HG03025 (cell line): Measurements from ENCODE around the gene MYO18A.

Source experiments
- ATAC-seq: cut with Tn5 transposase; IDR thresholded peaks from one replicate; pipeline ENCODE4 v1.9.1; 2021; ENCODE audit warnings: mild to moderate bottlenecking, moderate library complexity; ENCODE audit not compliant: unreplicated experiment, low FRiP score

The MYO18A gene

DNA sequence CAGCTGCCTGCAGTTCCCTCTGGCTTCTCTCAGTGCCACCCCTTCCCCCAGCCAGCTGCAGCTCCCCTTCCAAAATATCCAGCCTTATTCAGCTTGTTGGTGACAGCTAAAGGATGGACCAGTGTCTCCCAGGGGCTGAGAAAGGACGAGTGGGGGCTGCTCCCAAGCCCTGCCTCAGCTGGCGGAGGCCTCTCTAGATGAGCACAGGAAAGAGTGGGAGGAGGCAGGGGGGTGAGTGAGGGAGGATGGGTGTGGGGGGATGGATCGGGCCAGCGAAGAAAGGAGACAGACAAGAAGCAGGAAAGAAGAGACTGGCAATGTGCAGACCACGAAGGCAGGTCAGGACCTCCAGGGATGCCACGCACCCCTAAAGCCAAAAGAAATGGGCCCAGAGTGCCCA lies 119.7 kb downstream of the MYO18A start:
- no peak for ATAC-seq

DNA sequence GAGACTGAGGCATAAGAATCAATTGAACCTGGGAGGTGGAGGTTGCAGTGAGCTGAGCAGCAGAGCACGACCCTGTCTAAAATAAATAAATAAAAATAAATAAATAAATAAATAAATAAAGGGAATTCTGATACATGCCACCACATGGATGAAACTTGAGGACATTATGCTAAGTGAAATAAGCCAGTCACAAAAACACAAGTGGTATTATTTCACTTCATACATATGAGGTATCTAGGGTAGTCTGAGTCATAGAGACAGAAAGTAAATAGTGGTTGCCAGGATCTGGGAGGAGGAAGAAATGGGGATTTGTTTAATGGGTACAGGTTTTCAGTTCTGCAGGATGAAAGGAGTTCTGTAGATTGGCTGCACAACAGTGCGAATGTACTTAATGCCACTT lies 120.9 kb downstream of the MYO18A start:
- ATAC-seq = no peak

DNA sequence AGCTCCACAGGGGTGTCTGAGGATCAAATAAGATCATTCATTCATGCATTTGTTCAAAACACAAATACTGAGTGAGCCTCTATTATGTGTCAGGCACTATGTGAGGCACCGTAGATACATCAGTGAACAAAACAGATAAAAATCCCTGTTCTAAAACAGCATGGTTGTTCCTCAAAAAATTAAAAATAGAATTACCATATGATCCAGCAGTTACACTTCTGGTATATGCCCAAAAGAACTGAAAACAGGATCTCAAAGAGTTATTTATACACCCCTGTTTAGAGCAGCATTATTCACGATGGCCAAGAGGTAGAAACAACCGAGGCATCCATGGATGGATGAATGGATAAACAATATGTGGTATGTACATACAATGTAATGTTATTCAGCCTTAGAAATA lies 121.8 kb downstream of the MYO18A start:
- no peak for ATAC-seq

DNA sequence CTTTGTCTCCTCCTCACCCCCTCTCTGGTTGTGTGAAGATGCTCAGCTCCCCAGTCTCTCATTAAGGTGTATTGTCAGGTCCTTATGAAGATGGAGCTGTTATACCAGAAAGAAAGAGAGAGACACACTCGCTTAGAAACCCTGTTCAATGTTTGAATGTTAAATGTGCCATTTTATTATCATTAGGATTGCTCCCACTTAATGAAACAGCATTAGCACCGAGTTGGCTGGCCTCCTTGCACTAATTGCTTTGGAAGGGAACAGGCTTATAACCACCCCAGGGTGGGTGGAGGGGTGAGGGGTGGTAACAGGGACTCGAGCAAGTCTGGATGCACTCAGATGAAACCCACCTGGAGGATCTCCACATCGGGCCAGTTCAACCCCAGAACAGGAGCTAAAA lies 122.8 kb downstream of the MYO18A start:
- ATAC-seq = no peak

DNA sequence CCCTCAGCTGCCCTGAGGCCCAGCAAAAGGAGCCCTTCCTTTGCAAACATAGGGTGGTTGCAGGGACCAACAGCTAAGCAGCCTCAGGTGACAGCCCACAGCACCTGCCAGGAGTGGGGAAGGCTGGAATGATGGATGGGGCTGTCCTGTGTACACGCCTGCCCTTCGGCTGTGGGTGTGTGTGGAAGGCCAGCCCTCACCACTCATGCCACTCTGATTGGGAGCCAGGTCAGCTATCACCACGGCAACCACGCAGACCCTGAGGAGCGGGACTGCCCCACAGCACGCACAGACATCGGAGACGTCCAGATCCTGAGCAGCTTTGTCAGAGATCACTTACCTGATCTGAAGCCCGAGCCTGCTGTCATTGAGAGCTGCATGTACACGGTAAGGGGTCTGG lies 125.4 kb downstream of the MYO18A start:
- no peak for ATAC-seq

DNA sequence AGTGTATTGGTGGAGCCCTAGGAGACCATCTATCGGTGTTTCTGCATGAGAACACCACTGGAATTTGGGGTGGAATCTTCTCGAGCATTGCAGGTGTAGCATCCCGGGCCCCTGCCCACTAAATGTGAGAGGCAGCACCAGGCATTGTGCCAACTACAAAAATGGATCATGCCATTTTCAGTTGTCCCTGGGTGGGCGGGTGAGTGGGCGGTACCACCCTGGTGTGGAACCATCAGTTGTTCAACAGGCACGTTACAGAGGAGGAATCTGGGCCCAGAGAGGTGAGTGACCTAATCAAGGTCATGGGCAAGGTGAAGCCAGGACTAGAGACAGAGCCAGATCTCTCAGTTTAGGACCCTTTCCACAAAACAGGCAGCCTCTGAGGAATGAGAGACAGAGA lies 128.5 kb downstream of the MYO18A start:
- ATAC-seq = no peak

DNA sequence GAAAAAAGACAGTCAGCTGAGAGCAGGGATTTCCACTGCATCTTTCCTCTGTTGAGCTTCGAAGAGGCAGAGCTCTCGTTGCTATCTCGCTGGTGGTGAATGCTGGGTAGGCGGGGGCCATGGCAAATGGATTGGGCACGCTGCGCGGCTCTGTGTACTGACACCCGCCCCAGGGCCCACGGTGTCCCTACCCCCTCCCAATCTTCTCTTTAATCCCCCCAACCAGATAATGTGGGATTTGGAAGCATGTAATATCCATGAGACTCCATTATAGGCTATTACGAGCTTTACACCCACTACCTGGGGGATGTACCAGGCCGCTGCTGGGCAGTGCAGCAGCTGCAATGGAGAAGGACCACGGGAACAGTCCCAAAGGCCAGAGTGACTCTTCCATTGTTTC lies 129.0 kb downstream of the MYO18A start:
- ATAC-seq = no peak

DNA sequence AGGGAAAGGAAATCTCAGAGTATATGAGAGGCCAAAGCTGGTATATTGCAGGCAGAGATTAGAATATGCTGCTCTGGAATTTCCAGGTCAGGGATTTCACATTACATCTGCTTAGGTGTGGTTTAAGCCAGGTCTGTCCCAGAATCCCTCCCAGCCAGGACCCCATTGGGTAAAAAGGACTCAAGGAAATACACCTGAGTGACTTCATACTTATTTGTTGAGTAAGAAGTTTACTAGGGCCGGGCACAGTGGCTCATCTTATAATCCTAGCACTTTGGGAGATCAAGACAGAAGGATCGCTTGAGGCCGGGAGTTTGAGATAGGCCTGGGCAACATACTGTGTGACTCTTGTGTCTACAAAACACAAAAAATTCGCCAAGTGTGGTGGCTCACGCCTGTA lies 130.0 kb downstream of the MYO18A start:
- no peak for ATAC-seq

DNA sequence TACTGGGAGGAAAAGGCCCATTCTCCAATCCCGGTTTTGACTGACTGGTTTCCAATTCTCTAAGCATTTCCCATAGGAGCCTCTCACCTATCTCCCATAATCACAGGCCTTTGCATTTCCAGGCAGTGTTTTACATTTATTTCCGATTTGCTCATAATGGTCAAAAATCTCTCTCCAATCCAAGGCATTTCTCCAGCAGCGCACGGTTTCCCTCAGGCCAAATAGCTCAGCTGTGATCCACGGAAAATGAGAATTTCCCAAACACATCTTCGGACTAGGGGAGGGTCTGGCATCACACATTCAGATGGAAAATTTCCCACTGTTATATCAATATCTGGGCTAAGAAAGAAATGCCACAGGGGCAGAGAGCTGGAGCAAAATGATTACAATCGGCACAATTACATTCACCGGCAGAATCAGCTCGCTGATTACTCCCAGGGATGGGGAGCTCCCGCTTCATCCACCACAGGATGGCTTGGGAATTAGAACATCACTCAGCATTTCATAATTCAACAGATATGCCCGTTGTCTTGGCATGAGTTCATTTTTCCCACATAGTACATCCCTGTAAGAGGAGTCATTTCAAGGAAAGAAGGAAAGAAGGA lies 130.6 kb downstream of the MYO18A start:
- ATAC-seq = no peak

DNA sequence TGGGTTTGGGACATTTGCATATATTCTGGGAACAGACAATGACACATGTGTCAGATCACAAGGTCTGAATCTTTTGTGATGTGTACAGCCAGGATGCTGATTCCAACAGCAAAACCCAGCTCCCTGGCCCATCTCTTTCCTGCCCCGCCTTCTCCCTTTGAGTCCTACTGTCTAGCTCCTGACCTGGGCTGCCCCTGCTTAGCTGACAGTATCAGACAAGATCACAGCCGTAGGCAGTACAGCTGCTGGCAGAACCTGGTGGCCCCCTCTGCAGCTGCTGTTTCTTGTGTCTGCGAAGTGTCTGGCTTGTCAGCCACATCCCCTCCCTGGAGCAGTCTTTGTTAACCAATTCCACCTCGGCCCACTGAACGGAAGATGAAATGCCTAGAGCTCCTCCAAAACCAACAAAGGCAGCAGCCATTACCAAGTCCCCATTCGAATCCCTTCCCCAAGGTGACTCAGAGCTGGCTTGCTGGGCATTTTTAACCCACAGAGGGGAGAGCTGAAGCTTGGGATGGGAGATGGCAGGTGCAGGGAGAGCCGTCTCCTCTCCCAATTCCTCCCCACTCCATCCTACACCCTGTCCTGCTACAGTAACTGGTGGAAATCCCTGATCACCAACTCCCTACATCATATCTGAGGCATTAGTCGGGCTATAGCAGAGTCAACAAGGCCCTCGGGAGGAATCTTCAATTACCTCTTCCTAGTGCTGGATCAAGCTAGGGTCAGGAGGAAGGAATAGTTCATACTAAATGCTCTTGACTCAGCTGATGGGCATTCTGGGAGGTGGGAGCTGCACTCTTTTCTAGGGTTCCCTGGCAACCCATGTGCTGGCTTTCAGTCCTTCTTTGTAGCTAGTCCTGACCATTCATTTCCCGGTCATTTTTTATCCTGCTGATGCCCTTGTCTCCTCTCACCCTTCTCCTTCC lies 131.5 kb downstream of the MYO18A start:
- ATAC-seq = no peak

DNA sequence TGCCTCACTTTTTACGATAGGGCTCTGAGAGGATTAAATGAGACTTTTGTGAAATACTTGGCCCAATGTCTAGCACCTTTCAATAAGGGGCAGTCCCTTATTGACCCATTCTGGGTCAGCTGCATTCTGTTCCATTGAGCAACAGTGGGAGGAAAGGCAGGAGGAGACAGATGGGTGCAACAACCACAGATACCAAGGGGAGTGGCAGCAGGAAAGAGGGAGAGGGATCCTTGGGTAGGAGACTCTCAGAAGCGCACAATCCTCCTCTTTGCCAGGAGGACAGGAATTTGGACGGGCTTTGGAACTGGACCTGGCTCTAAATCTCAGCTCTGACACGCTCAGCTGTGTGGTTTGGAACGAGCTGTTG lies 133.7 kb downstream of the MYO18A start:
- ATAC-seq = no peak

DNA sequence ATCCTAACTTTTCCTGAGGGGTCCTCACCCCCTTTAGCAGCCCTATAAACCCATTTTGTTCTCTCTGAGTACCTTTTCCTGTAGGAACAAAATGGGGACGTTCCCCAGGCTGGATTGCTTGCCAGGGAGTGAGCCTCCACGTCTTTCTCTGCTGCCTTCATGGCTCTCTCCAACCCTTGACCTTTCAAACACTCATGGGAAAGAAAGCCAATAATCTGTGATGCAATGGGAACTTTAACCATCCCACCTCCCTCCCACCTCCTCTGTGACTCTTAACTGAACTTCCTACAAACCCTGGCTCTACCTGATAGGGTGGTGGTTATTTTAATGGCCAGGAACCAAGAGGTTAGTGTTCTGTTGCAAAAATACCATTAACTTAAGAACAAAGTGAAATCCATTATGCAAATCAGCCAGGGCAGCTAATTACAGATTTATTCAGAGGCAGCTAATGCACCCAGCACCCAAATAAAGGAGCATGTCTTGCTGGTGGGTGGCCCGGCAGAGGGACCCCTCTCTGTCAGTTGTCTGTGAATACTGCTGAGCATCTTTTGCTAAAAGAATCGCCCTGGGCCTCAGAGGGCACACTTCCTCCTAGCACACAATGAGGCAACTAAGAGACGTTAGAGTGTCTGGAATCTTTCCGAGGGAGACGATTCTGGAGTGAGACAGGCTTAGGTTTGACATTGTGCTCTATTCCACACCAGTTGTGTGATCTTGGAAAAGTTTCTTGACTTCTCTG lies 134.3 kb downstream of the MYO18A start:
- ATAC-seq = no peak

DNA sequence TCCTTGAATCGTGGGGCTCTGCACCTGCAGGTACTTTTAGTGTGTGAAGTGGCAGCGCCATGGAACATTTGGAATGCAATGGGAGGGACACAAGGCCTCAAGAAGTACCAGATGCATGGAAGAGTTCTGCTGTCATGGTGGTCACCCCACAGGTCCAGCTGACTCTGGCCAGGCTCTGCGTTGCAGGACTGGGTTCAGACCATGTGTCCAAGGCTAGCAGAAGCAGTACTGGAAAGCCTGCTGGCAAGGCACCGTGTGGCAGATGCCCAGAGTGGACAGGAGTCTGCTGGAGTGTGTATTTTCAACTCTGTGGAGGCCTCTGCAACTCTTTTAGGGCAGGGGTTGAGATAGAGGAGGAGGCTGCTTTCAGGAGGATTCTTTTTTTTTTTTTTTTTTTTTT lies 135.2 kb downstream of the MYO18A start:
- no peak for ATAC-seq

DNA sequence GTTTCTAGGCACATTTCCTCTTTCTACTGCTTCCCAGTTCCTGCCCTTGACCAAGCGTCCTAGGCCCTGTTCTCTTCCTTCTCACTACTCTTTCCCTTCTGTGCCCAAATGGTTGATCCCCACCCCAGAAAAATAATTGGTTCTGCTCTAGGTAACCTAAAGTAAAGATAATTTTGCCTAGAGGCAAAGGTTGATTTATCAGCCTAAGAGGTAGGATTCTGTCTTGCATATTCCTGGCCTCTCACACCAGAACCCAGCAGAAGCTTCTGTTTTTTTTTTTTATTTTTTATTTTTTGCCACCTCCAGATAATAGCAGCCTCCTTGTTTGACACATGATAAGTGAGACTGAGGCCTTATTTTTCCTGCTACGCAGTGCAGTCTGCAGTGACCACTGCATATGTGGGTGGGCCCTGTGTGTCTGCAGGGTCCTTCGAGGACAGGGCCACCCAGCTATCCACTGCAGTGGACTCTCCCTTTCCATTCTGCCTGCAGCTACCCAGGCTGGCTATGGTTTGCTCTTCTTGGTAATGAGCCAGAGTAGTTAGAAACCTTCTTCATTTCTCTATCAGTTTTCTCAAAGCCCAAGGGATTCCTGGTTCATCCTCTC lies 136.6 kb downstream of the MYO18A start:
- no peak for ATAC-seq

DNA sequence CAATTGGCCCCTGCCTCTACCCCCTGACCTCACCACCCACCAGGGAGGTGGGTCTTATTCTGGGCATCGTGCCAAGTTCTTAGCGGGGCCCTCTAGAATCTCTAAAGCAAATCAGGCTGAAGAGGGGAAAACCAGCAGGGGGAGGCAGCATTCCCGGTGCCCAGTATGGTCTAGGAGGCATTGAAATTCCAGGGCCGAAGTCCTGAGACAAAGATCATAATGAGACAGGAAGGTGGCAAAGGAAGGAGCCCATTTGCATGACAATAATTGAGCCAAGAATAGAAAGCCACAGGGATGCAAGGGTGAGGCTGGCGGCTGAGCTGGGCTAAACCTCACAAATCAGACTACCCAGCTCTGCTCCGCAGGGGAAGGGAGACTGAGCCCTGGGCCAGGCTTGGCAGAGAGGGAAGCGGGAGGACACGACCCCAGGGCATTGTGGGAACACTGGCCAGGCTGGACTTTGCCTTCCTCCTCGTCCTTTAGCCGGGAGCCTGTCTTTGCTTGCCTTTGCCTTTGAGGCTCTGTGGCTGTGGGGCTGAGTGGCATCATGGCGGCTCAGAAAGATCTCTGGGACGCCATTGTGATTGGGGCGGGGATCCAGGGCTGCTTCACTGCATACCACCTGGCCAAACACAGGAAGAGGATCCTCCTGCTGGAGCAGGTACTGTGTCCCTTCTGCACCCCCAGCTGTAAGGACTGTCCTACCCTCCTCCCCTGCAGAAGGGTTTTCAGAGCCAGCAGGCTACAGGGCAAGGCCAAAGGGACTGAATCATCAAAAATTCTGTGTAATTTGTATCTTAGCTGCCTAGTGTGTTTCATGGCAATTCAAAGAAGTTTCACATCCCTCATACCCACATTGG lies 137.3 kb downstream of the MYO18A start, which contains the start of gene PIPOX:
PIPOX (plus strand) TSS at position 463 of the 860 bp plus-strand sequence; CDS start at position 548, 85 bp downstream.
- ATAC-seq = no peak

DNA sequence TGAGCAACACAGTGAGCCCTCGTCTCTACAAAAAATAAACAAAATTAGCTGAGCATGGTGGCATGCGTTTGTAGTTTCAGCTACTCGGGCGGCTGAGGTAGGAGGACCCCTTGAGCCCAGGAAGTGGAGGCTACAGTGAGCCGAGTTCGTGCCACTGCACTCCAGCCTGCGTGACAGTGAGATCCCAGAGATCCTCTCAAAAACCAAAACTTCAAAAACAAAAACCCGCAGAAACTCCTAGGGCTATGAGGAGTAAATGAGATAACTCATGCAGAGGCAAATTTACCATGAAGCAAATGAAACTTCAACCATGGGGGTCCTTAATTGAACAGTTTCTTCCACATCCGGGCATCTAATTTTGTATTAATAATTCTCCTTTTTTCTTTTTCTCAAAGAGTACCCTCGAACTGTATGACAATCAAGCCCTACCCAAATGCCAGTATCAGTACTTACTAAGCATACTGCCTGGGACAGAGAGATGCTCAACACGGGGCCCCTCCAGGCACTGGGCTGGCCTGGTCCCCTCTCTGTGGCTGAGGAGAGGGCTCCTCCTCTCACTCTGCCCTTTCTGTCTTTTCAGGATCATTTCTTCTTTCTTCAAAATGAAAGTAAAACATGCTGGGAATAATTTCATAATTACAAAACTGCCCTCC lies 138.0 kb downstream of the MYO18A start:
- no peak for ATAC-seq

DNA sequence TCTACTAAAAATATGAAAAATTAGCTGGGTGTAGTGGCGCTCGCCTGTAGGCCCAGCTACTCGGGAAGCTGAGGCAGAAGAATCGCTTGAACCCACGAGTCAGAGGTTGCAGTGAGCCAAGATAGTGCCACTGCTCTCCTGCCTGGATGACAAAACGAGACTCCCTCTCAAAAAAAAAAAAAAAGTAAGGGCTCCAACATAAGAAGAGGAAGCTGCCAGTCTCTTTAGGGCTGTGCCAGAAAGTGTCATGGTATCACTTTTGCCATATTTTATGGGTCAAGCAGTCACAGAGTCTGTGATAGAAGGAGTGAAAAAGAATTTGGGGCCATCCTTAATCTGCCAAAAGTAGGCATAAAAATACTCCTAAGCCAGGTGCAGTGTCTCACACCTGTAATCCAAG lies 138.6 kb downstream of the MYO18A start:
- ATAC-seq = no peak

DNA sequence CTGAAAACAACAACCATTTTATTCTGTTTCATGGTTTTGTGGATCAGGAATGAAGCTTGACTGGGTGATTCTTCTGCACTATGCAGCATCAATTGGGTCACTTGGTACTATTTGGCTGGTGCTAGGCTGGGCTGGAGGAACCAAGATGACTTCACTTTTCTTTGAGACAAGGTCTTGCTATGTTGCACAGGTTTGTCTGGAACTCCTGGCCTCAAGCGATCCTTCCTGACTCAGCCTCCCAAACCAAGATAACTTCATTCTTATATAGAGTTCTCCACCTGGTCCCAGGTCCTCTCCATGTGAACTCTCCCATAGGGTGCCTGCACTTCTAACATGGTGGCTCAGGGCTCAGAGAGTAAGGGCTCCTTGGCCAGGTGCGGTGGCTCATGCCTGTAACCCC lies 139.1 kb downstream of the MYO18A start:
- no peak for ATAC-seq

DNA sequence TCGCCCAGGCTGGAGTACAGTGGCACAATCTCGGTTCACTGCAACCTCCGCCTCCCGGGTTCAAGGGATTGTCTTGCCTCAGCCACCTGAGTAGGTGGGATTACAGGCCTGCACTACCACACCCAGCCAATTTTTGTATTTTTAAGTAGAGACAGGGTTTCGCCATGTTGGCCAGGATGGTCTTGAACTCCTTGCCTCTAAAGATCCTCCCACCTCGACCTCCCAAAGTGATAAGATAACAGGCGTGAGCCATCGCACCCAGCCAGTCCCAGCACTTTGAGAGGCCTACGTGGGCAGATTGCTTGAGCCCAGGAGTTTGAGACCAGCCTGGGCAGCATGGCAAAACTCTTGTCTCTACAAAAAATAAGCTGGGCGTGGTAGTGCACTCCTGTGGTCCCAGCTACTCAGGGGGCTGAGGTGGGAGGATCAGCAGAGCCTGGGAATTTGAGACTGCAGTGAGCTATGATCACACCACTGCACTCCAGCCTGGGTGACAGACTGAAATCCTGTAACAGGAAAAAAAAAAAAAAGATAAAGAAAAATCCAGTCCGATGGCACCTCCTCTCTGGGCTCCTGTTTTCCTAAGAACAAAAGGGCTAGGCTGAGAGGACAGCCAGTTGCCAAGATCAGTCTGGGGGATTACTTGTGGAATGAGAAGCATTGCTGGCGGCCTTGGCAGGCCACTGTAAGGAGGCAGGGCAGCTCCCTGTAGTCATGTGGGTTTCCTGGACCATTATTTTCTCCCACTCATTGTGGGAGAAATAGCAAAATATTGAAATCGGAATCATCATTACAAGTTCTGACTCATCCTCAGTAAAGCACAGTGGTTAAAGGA lies 140.2 kb downstream of the MYO18A start:
- ATAC-seq = no peak
